Activated CD4-positive, alpha-beta T cell treated with anti-CD3 and anti-CD28 coated beads for 24 hours (primary cell): Measurements from ENCODE around the gene MPL.
A peak's percentile ranks its signal among the peaks of the same experiment; 100 is the strongest.
"Not testable (repeated sequence)": the region's sequence is repeated elsewhere in the genome, so short reads cannot be mapped to it uniquely, and the experiment has no call there.

Experiments used
- DNase-seq, 2 donors: peaks; one replicate each; pipeline ENCODE4 v3.0.0-alpha.2; 2020; ENCODE audit warnings: low read depth in 2 of 2

Gene MPL

DNA sequence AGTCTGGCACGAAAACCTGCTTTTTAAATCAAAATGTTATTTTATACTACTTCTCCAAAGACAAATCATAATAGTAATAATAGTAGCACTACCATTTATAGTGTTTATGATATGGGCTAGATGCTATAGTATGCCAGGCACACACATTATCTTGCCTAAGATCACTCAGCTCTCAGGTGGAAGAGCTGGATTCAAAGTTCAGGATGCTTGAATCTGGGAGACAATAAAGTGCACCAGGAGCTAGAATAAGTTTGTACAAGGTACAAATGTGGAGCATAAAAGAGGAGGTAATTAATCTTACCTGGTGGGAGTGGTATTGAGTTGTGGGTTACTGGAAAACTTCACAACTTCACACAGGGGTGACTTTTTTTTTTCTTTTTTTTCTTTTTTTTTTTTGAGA lies 40.2 kb downstream of the MPL start:
- DNase-seq = no peak

DNA sequence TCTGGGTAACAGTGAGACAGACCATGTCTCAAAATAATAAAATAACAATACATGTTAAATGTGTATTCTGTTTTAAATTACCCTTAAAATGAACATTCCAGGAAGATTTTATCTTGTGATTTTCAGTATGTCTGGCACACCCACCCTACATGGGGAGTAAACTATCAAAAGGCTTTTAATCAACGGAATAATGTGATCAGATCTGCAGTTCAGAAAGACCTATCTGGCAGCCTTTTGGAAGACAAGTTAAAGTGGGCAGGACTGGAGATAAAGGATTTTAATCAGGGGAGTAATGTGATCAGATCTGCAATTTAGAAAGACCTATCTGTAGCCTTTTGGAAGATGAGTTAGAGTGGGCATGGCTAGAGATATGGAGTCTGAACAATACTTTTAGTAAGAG lies 41.9 kb downstream of the MPL start:
- DNase-seq = no peak

DNA sequence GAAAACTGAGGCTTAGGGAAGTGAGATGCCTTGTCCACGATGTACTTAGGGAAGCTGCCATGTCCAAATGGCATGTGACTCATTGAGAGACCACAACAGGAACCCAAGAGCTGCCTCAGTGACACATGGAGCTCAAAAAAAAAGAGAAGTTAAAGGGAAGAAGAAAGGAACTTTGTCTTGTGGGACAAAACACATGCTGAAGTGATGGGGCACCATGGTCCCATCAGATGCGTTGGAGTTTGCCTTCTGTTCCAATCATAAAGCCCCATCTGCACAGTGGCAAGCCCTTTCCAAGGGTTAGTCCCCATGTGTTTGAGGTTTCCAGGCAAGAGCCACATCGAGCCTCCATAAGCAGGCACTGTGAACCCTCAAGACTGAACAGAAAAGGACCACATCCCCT lies 44.0 kb downstream of the MPL start:
- DNase-seq = no peak

DNA sequence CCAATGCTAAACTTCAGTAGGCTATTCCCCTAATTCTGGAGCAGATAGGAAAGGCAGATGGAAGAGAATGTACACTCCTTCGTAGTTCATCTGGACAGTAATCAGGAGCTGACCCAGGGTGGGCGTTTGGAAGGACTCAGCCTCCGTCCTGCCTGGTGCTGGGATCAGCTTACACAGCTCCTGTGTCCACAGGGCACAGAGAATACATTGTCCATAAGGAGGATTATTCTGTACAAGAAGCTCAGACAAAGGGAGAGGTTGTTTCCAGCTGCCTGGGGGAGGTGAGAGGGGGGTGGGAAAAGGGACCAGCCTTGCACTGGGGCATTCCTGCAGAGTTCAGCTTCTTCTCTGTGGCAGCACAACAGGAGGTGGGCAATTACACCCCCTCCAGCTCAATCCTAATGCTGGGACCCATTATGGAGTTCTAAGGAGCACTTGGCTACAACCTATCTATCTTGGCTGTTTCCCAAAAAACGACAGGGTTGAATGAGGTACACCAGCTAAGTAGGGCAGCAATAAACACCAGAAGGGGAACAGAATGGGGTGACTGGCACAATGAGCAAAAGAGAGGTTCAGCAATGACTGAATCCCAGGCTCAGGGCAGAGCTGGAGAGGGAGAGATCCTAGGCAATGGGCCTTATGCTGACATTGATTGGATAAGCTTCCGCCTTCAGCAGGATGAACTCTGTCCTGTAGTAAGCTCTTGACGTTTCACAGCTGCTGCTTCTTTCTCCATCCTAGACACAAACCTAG lies 44.6 kb downstream of the MPL start:
- DNase-seq = no peak

DNA sequence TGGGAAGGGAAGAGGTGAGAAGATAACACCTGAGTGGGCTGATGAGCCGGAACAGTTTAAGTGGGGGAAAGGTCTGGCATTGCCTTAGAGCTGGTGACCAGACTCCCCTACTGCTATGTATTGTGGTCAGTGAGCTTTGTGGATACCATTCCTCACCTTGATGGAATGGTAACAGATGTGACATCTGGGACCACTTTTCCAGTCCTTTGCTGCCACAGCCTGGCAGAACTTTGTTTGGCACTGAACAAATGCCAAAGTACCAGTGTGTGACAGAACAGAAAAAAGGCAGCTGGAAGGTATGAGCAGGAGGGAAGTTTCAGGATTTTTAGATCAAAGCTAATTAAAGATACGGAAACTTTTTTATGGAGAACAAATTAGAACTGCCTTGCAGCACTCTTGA lies 45.8 kb downstream of the MPL start:
- DNase-seq = no peak

DNA sequence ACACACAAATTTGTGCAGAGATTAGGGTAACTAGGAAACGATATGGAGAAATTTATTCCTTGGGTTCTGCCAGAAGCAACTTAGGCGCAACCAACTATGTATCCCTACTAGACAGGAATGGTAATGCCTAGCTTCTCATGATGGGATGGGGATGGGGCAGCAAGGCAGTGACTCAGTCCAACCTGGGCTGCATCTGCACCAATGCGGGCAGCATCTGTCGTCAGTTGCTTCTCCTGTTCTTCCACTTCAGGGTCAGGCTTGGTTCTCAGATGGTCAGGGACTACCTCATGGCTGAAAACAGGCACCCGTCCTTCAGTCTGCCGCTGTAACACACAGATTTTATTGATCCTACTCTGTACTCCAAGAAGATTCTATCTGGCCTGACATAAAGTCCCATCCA lies 49.1 kb downstream of the MPL start:
- no peak for DNase-seq

DNA sequence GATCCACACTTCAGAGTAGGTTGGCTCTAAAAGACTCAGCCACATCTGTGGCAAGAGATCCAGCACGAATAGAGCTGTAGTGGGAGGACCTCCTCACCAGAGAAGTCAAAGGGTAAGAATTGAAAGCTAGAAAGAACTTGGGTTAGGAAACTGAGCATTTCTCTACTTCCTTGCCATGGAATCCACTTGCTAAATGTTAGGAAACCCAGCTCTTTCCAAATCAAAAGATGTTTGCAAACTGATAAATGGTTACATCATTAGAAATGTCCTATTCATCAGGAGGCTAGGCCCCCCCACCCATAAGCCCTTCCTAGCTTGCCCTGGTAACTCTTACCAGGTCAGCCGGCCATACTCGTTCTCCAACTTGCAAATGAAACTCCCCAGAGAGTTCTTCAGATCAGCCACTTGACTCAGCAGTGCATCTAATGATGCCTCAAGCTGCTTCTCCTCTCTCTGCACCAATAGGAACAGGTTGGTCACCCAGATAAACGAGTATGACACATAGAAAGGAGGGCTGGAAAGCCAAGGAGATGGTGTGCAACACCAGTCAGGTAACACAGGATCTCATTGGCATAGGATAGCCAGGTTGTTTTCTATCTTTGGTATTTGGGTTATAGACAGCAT lies 50.5 kb downstream of the MPL start:
- no peak for DNase-seq

DNA sequence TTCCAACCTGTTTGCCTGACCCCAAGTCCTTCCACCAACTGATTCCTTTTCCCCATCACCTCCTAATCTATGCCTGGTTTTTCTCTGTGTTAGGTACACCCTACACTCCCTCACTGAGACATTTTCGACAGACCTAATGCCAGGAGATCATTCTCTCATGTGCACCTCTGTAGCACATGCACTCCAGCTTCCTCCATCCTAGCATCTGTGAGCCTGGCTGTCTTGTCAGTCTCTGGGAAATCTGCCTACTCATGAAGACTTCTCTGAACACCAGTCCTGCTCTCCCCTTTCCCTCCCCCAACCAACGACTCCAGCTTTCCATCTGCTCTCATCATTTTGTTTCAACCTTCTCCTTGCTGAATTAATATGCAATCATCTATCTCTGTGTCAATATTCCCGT lies 51.0 kb downstream of the MPL start:
- DNase-seq = no peak

DNA sequence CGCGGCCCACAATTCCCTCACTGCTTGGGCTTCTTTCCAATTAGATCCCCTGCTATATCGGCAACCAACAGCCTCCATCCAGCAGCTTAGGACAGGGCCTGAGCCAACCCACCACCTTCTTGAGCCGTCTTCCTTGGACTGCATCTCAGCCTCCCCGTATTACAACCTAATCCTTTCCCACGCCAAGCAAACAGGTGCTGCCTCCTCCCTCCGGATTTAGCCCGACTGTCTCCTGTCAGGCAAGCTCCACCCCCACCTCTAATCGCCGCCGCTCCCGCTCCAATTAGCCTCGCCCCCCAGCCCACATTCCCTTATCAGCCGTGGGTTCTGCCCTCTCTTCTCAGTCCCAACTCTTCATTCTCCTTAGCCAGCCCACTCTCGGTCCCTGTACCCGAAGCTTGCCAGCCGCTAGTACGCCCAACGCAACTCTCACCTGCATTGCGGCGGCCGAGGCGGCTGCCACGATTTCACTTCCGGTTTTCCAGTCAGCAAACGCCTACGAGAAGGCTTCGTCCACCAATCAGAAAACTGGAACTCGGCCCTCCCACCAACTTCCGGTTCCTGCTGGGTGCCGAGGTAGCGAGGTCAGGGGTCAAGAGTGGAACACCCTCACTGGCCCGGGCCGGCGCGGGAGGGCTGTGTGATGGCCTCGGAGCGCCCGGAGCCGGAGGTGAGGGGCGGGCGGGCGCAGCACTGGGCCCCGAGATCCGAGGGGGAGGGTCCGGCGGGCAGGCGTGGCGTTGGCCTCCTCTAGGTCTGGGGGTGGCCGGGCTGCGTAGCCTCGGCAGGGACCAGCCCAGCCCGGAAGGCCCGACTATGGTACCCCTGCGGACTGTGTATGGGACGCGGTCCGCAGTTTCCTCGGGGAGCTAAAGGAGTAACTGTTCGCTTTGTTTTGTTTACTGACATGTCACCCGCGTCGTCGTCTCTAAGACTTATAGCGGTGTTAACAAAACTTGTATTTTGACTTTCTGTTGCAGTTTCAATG lies 52.0 kb downstream of the MPL start, which contains the start of the genes MED8 and SZT2:
MED8 (minus strand) TSS at position 475 of the 988 bp plus-strand sequence; CDS start at position 439, 36 bp downstream.
SZT2 (plus strand) TSS at position 574 of the 988 bp plus-strand sequence; CDS start at position 644, 70 bp downstream.
- peak; percentile 87 to 92 for DNase-seq

DNA sequence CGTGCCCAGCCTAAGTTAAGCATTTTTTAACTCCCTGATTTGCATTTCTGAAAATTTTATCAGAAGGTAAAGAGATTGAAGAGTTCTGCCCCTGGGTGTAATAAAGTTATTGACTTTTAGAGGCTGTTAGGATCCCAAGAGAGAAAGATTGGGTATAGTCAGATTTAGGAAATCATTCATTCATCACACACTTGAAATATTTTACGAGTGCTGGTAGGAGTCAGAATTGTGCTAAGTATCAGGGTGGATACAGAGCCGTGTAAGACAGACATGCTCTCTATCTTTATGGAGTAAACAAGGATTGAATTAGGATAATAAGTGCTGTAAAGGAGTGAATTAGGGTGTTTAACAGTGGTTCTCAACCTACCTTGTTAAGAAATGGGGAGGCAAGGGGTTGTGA lies 55.1 kb downstream of the MPL start:
- DNase-seq = no peak

DNA sequence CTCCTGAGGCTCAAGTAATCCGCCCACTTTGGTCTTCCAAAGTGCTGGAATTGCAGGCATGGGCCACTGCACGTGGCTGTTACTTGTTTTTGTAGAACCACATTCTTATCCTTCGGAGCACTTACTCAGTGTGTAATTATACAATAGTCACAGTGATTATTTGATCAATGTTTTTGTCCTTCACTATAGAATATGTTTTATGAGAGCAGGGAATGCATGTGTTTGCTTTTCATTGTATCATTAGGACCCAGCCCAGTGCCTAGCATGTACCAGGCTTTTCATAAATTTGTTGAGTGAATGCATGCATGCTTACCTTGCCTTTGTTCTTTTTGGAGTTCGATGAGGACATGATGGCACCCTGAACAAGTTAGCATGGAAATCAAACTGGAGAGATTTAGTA lies 57.9 kb downstream of the MPL start:
- DNase-seq = no peak

DNA sequence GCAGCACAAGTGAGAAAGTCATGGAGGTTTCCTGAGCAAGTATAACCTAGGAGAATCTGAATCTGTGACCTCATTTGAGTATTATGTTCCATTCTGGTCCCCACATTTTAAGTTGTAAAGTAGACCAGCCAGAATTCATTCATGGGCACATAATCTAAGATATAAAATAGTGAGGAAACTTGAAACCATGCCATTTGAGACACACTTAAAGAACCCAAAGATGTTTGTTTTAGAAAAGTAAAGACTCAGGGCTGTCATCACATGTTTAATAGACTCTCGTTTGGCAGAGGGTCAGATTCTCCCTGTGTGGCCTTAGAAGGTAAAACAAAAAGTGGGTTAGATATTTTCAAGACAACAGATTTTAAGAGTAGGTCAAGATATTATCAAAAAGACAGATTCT lies 58.4 kb downstream of the MPL start:
- no peak for DNase-seq

DNA sequence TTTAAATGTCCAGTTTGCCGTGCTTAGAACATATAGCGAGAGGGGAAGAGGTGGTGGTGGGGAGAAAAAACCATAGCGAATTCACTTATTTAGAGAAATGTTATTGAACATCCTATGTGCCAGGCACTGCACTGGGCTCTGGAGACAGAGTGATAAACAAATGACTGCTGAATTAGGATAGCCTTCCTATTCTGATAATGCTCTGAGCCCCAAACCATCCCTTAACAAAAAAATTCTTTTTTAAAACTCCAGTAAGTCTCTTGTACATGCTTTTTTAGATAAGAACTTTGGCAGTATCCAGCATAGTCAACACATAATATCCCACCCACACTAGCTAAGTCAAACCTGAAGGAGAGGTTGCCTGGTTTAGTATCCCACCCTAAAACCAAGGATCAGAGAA lies 60.6 kb downstream of the MPL start:
- DNase-seq = no peak

DNA sequence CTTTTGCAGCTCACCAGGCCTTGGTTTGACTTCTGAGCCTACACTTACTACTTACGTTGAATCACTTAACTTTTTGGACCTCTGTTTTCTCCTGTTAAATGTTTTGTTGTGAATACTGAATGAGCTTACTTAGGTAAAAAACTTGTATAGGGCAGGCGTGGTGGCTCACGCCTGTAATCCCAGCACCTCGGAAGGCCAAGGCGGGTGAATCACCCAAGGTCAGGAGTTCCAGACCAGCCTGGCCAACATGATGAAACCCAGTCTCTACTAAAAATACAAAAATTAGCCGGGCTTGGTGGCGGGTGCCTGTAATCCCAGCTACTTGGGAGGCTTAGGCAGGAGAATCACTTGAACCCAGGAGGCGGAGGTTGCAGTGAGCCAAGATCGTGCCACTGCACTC lies 62.8 kb downstream of the MPL start:
- not testable (repeated sequence) for DNase-seq

DNA sequence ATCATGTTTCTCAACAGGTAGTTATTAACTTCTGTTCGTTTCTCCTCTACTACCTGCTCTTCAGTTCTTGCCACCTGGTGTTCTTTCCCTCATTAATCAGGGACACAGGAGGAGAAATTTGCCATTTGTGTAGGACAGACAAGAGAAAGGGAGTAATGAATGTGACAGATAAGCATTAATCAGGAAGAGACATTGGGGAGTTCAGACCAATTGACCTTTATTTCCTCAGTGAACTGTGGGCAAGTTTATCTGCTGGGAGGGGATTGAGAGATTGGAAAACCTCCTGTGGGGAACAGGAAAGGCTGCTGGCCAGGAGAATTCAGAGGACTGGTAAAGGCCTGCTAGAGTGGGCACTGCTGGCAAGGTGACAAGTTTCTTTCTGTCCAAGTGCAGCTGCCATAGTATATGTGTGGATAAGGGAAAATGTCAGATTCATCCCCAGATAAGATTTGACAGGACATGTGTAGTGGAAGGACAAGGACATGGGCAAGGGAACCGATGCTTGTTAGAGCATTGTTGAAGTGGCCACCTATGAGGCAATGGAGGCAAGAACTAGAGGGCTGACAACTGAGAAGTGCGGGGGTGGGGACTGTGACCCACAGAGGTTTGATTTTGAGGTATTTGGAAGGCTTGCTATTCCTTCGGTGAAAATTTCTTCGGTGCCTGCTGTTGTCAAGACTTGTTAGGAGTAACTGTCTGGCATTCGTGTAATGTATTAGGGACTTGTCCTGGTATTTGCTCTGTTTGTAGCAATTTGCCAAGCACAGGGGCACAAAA lies 64.7 kb downstream of the MPL start:
- no peak for DNase-seq
